Endothelial cell of umbilical vein (primary cell): ENCODE results near the gene NUPR2. TPM values are rescaled to one million over a fixed set of nuclear protein-coding genes. Genes with fewer than 3 reads are reported as not detected.
"Not testable (repeated sequence)": the region's sequence is repeated elsewhere in the genome, so short reads cannot be mapped to it uniquely, and the experiment has no call there.

Source experiments
- BruUV-seq: library from RNA; stranded (reverse); fragments of 400-500 nt; replicated peaks from 2 replicates; lab custom pipeline; 2021; lab: Mats Ljungman, UMichigan
- CTCF ChIA-PET: fragments of 300-600, 350-600 bp; sonication (Branson Sonifier 250); formaldehyde crosslinking; loops from one replicate; lab custom pipeline; 2021; ENCODE audit warnings: antibody characterized with exemption, inconsistent platforms; lab: Charles Lee
- POLR2A ChIA-PET: fragments of 300-600, 350-600 bp; sonication (Branson Sonifier 250); formaldehyde crosslinking; loops from one replicate; lab custom pipeline; 2021; ENCODE audit warnings: antibody characterized with exemption, inconsistent platforms; lab: Charles Lee
- DNase-seq: peaks from one replicate; pipeline ENCODE4 v3.0.0-alpha.2; 2011; ENCODE audit warnings: low read depth, low spot score
- FAIRE-seq: peaks from 2 replicates; lab custom pipeline; 2011; peaks lifted over from hg19 to GRCh38; lab: Jason Lieb, UNC
- H2AFZ ChIP-seq: 2 replicates; pipeline ENCODE4 v1.6.0; 2012; ENCODE audit warnings: low read depth, low read length, control low read depth, inconsistent platforms
- H3K27ac ChIP-seq: 2 replicates; pipeline ENCODE4 v1.5.1; 2011; ENCODE audit warnings: low read depth, mild to moderate bottlenecking, control low read depth, low read length, moderate library complexity; ENCODE audit not compliant: insufficient read depth
- H3K27me3 ChIP-seq, 2 experiments: 2 replicates each; pipeline versions ENCODE4 v1.6.0 to v1.6.1; 2011; ENCODE audit warnings: low read length in 2 of 2, mixed read lengths in 1 of 2; ENCODE audit not compliant: control insufficient read depth in 2 of 2, insufficient read depth in 2 of 2
- H3K36me3 ChIP-seq, 2 experiments: 2 replicates in 1 of 2; 3 replicates in 1 of 2; pipeline ENCODE4 v1.5.1; 2011; ENCODE audit warnings: low read length in 2 of 2, mild to moderate bottlenecking in 1 of 2, moderate library complexity in 1 of 2; ENCODE audit not compliant: control insufficient read depth in 2 of 2, insufficient read depth in 2 of 2; ENCODE audit errors: extremely low read depth in 1 of 2
- H3K4me1 ChIP-seq: 3 replicates; pipeline ENCODE4 v1.5.1; 2011; ENCODE audit warnings: mild to moderate bottlenecking, low read length; ENCODE audit not compliant: control insufficient read depth, insufficient read depth; ENCODE audit errors: extremely low read depth
- H3K4me2 ChIP-seq: 2 replicates; pipeline ENCODE4 v1.6.1; 2011; ENCODE audit warnings: low read length, control low read depth, mixed read lengths; ENCODE audit not compliant: insufficient read depth
- H3K4me3 ChIP-seq, 3 experiments: fragments of 200-600 bp in 1 of 3; sonication (generic), shearing (Covaris generic) in 1 of 3; replicated peaks in 1 of 3; 2 replicates each; pipeline ENCODE4 v1.5.1; 2011 to 2016; ENCODE audit warnings: control low read depth in 3 of 3, low read length in 3 of 3, mild to moderate bottlenecking in 2 of 3, inconsistent platforms in 1 of 3, low read depth in 1 of 3, moderate library complexity in 1 of 3; ENCODE audit not compliant: insufficient read depth in 1 of 3
- H3K79me2 ChIP-seq: 2 replicates; pipeline ENCODE4 v1.6.0; 2012; ENCODE audit warnings: low read length, inconsistent platforms; ENCODE audit not compliant: control insufficient read depth, insufficient read depth
- H3K9ac ChIP-seq: replicated peaks from 2 replicates; pipeline ENCODE3; 2011; ENCODE audit warnings: low read length, control low read depth; ENCODE audit not compliant: insufficient read depth; ENCODE audit errors: extremely low read depth
- H3K9me1 ChIP-seq: replicated peaks from 3 replicates; pipeline ENCODE4 v1.6.0; 2011; ENCODE audit warnings: mild to moderate bottlenecking, low read length; ENCODE audit not compliant: control insufficient read depth, insufficient read depth; ENCODE audit errors: extremely low read depth
- H3K9me3 ChIP-seq: replicated peaks from 2 replicates; pipeline ENCODE4 v1.5.1; 2012; ENCODE audit warnings: low read length, inconsistent platforms; ENCODE audit not compliant: control insufficient read depth, insufficient read depth
- H4K20me1 ChIP-seq: replicated peaks from 2 replicates; pipeline ENCODE3; 2011; ENCODE audit warnings: mild to moderate bottlenecking, low read length; ENCODE audit not compliant: control insufficient read depth, insufficient read depth; ENCODE audit errors: extremely low read depth
- CTCF ChIP-seq, 2 donors: IDR thresholded peaks; 1 replicate in 1 of 2; 2 replicates in 1 of 2; pipeline ENCODE4 v1.5.1; 2011; ENCODE audit warnings: low read length in 2 of 2, mild to moderate bottlenecking in 2 of 2, moderate library complexity in 2 of 2, control low read depth in 1 of 2, inconsistent platforms in 1 of 2, low read depth in 1 of 2; ENCODE audit not compliant: insufficient read depth in 1 of 2; ENCODE audit errors: extremely low read depth in 1 of 2
- EZH2 ChIP-seq: IDR thresholded peaks from 2 replicates; pipeline ENCODE4 v1.6.1; 2012; ENCODE audit warnings: borderline replicate concordance, low read depth, mild to moderate bottlenecking, moderate library complexity, low read length, inconsistent platforms; ENCODE audit not compliant: severe bottlenecking
- FOS ChIP-seq: IDR thresholded peaks from 2 replicates; pipeline ENCODE4 v1.6.1; 2011; ENCODE audit warnings: mild to moderate bottlenecking, low read length, moderate library complexity, borderline replicate concordance; ENCODE audit not compliant: insufficient read depth
- GATA2 ChIP-seq: IDR thresholded peaks from 2 replicates; pipeline ENCODE4 v1.7.0; 2011; ENCODE audit warnings: low read depth, mild to moderate bottlenecking, moderate library complexity, mixed read lengths, low read length; ENCODE audit not compliant: insufficient read length, insufficient read depth
- JUN ChIP-seq: IDR thresholded peaks from 2 replicates; pipeline ENCODE4 v1.6.1; 2011; ENCODE audit warnings: borderline replicate concordance, low read depth; ENCODE audit not compliant: insufficient read length, insufficient read depth
- MAX ChIP-seq: IDR thresholded peaks from 2 replicates; pipeline ENCODE4 v1.6.1; 2011; ENCODE audit not compliant: insufficient read depth, insufficient read length
- MYC ChIP-seq: IDR thresholded peaks from one replicate; pipeline ENCODE4 v1.6.1; 2011; ENCODE audit warnings: mild to moderate bottlenecking, low read depth, low read length
- POLR2A ChIP-seq: IDR thresholded peaks from 2 replicates; pipeline ENCODE4 v1.6.1; 2012; ENCODE audit warnings: low read depth, mild to moderate bottlenecking, control low read depth, low read length
- POLR2AphosphoS5 ChIP-seq: IDR thresholded peaks from 2 replicates; pipeline ENCODE4 v1.6.1; 2012; ENCODE audit warnings: low read depth, mild to moderate bottlenecking, control low read depth, low read length, moderate library complexity; ENCODE audit not compliant: insufficient read depth
- dilution Hi-C: fragments of 300-500 bp; cut with MboI; formaldehyde crosslinking; loops from one replicate; pipeline ENCODE4 v1.15.0; 2019; ENCODE audit warnings: low sequenced_read_pairs; ENCODE audit not compliant: extremely low pct_ligation_motif_present
- intact Hi-C: fragments of 100-400 bp; cut with micrococcal nuclease; formaldehyde crosslinking; loops from one replicate; pipeline ENCODE4 v1.10.0; 2022
- polyA plus RNA-seq, 4 experiments: library from polyadenylated mRNA; depleted of rRNA in 3 of 4; stranded (reverse) in 3 of 4; unstranded in 1 of 4; fragments of >200 nt; gene quantifications; 2 replicates each; pipeline versions ENCODE4 v1.2.1 to v1.2.3, GENCODE V29; 2011 to 2012; ENCODE audit warnings: missing spikeins in 1 of 4
- total RNA-seq: library from RNA; stranded (reverse); gene quantifications from 2 replicates; pipeline ENCODE4 v1.2.3, GENCODE V29; 2021

Gene NUPR2
- total and polyA plus RNA-seq, 2 donors (not counting 3 experiments of a cell fraction or from before 2014, with no cell fraction given): not detected

- H3K9me3 ChIP-seq, BruUV-seq, H3K4me1 ChIP-seq, FAIRE-seq, H3K27ac ChIP-seq, H3K9ac ChIP-seq, dilution Hi-C loops, H3K9me1 ChIP-seq, H3K79me2 ChIP-seq, H3K36me3 ChIP-seq, H4K20me1 ChIP-seq, H2AFZ ChIP-seq, H3K4me3 ChIP-seq, H3K27me3 ChIP-seq, DNase-seq: not testable (repeated sequence)
- H3K4me2 ChIP-seq: peak overlapping the region; percentile 42
- POLR2A ChIA-PET: interaction anchor here (0.9 to 1.1 kb wide), 2 partner anchors 14 to 128 kb away, joined by 3 to 7 read pairs; partner anchors contain the start of gene CHCHD2
- intact Hi-C loops: loop anchor here (2.0 kb wide), 1 partner anchor 14 kb away; no protein-coding TSS in a partner anchor
- CTCF ChIA-PET: interaction anchor here (0.9 to 2.8 kb wide), 17 partner anchors 9 to 811 kb away, joined by 3 to 49 read pairs (median 7); partner anchors contain the start of genes CHCHD2, NIPSNAP2 and SUMF2
Measured at GRCh38 chr7:56092388-56092787, 23.8 kb downstream of the NUPR2 start.

GRCh38 chr7:56091591-56091990 is 24.6 kb downstream of the NUPR2 start:
- Histone ChIP-seq H3K9me1 (no peaks in the 10 kb centered on the region), H3K27ac (no peak overlapping the region), H3K4me1 (peaks cover 3% of the 10 kb centered on the region), H3K9ac (no peak overlapping the region), H3K4me3 (no peak overlapping the region), H3K4me2 (no peak overlapping the region), H3K79me2 (no peaks in the 10 kb centered on the region), H2AFZ (no peak overlapping the region), H3K27me3 (no peaks in the 10 kb centered on the region), H3K36me3 (no peaks in the 10 kb centered on the region), H4K20me1 (no peaks in the 10 kb centered on the region), H3K9me3 (no peaks in the 10 kb centered on the region)
- DNase-seq (no peak), FAIRE-seq (no peak)
- intact Hi-C loops: no loop called here
- ChIA-PET CTCF (interaction anchor here (1.7 to 2.8 kb wide), 6 partner anchors 13 to 451 kb away, joined by 7 to 49 read pairs (median 31); partner anchors contain the start of genes CHCHD2 and SUMF2), POLR2A (interaction anchor here (0.7 kb wide), 1 partner anchor 12 kb away, joined by 4 read pairs; no protein-coding TSS in a partner anchor)
- dilution Hi-C loops: no loop called here
- TF ChIP-seq JUN (no peak), POLR2AphosphoS5 (no peak), MAX (no peak), MYC (no peak), GATA2 (no peak), EZH2 (no peak), CTCF (IDR thresholded peaks at IDR 0.05; ENCODE audit: extremely low read depth in 1 of 2, insufficient read depth in 1 of 2, low read depth in 1 of 2, low read length in 2 of 2) (no peak), POLR2A (no peak), FOS (no peak)
- BruUV-seq: no TSS peak
